Ovary (tissue), 3 donors: ENCODE results near the gene AMBRA1.

ENCODE experiments used
- CTCF ChIP-seq, 3 donors: fragments of 450-650 bp in 2 of 3; fragments of 200-600 bp in 1 of 3; IDR thresholded peaks; one replicate each; pipeline versions ENCODE4 v1.5.1 to v1.8.0; 2016 to 2022; ENCODE audit warnings: antibody characterized with exemption in 3 of 3, mild to moderate bottlenecking in 1 of 3
- EP300 ChIP-seq: sonication (generic); formaldehyde crosslinking; IDR thresholded peaks from one replicate; pipeline ENCODE4 v1.6.1; 2017; ENCODE audit warnings: antibody characterized with exemption
- POLR2A ChIP-seq: fragments of 450-650 bp; IDR thresholded peaks from one replicate; pipeline ENCODE4 v1.6.1; 2017; ENCODE audit warnings: antibody characterized with exemption, mild to moderate bottlenecking, moderate library complexity
- donor health status: DM: no; HTN: no; CAD: no.

GRCh38 chr11:46616551-46617133 is 22.8 kb upstream of the AMBRA1 start:
- TF ChIP-seq POLR2A (peak; percentile 35), CTCF (IDR thresholded peaks at IDR 0.05) (no peak), EP300 (no peak)
